ENCODE measurements around the gene SIK1. TPM values are rescaled to one million over a fixed set of nuclear protein-coding genes. Genes with fewer than 3 reads are reported as not detected.
"Not testable (repeated sequence)": the region's sequence is repeated elsewhere in the genome, so short reads cannot be mapped to it uniquely, and the experiment has no call there.

Gene SIK1
- total RNA-seq = 10 to 100 TPM in 1 of 2 donors, under 1 TPM in 1; 0.14 to 17.3 TPM

- H3K36me3 ChIP-seq; H3K9me3 ChIP-seq; intact Hi-C loops (cut with DNase I); H3K4me1 ChIP-seq (replicated peaks); DNase-seq (ENCODE audit: low spot score); H3K27ac ChIP-seq; H3K4me3 ChIP-seq; H3K27me3 ChIP-seq (replicated peaks; ENCODE audit: insufficient read depth): not testable (repeated sequence)
- no CpG with 5 or more reads among the region's 120 CpGs for WGBS
These were observed at the start of gene SIK1 for GRCh38 chr21:43426404-43427241. TSS of gene SIK1 (minus strand) at chr21:43427131. CDS start at chr21:43426178, 953 bp downstream.

GRCh38 chr21:43471597-43472242 lies 44.8 kb upstream of the SIK1 start:
- H3K4me1 ChIP-seq (replicated peaks); H3K36me3 ChIP-seq; H3K9me3 ChIP-seq; H3K27ac ChIP-seq; H3K4me3 ChIP-seq; DNase-seq (ENCODE audit: low spot score); H3K27me3 ChIP-seq (replicated peaks; ENCODE audit: insufficient read depth); intact Hi-C loops (cut with DNase I): not testable (repeated sequence)
- WGBS = no CpG with 5 or more reads among the region's 16 CpGs

- H3K4me1 ChIP-seq (replicated peaks); H3K36me3 ChIP-seq; DNase-seq (ENCODE audit: low spot score); H3K27ac ChIP-seq; H3K4me3 ChIP-seq; H3K27me3 ChIP-seq (replicated peaks; ENCODE audit: insufficient read depth); intact Hi-C loops (cut with DNase I); H3K9me3 ChIP-seq: not testable (repeated sequence)
- no CpG with 5 or more reads among the region's 31 CpGs for WGBS
These were observed 43.0 kb upstream of the SIK1 start for GRCh38 chr21:43469719-43470458.

- 27% methylated on average over 1 of the region's 1 CpG for WGBS
These were observed 40.9 kb upstream of the SIK1 start for GRCh38 chr21:43467785-43468184.

GRCh38 chr21:43465159-43465558 lies 38.2 kb upstream of the SIK1 start:
- H3K4me1 ChIP-seq (replicated peaks); H3K27me3 ChIP-seq (replicated peaks; ENCODE audit: insufficient read depth); DNase-seq (ENCODE audit: low spot score); H3K36me3 ChIP-seq; intact Hi-C loops (cut with DNase I); H3K9me3 ChIP-seq; H3K4me3 ChIP-seq; H3K27ac ChIP-seq: not testable (repeated sequence)
- WGBS = no CpG with 5 or more reads among the region's 5 CpGs

More at GRCh38 chr21:43467785-43468184, 40.9 kb upstream of the SIK1 start:
- Histone ChIP-seq H3K4me3 (no peak overlapping the region), H3K36me3 (no peaks in the 10 kb centered on the region), H3K9me3 (no peaks in the 10 kb centered on the region), H3K27me3 (replicated peaks; ENCODE audit: insufficient read depth) (no peaks in the 10 kb centered on the region), H3K4me1 (replicated peaks) (no peaks in the 10 kb centered on the region), H3K27ac (no peak overlapping the region)
- intact Hi-C loops (cut with DNase I) = no loop called here
- no peak for TF ChIP-seq POLR2AphosphoS5 (IDR thresholded peaks at IDR 0.05)
- TF ChIP-seq POLR2A (IDR thresholded peaks at IDR 0.05) = no peak
- TF ChIP-seq CTCF (IDR thresholded peaks at IDR 0.05) = no peak
- DNase-seq (ENCODE audit: low spot score) = no peak

- H3K9me3 ChIP-seq; H3K4me3 ChIP-seq; intact Hi-C loops (cut with DNase I); H3K27me3 ChIP-seq (replicated peaks; ENCODE audit: insufficient read depth); H3K27ac ChIP-seq; H3K36me3 ChIP-seq; H3K4me1 ChIP-seq (replicated peaks); DNase-seq (ENCODE audit: low spot score): not testable (repeated sequence)
- 25% methylated on average over 3 of the region's 20 CpGs for WGBS
These were observed 36.7 kb upstream of the SIK1 start for GRCh38 chr21:43463498-43464261.

GRCh38 chr21:43462932-43463331 lies 36.0 kb upstream of the SIK1 start:
- H3K27me3 ChIP-seq (replicated peaks; ENCODE audit: insufficient read depth); H3K9me3 ChIP-seq; H3K4me3 ChIP-seq; H3K27ac ChIP-seq; DNase-seq (ENCODE audit: low spot score); H3K4me1 ChIP-seq (replicated peaks); H3K36me3 ChIP-seq; intact Hi-C loops (cut with DNase I): not testable (repeated sequence)
- no CpG with 5 or more reads among the region's 17 CpGs for WGBS

GRCh38 chr21:43460475-43460874 lies 33.5 kb upstream of the SIK1 start:
- no CpG with 5 or more reads among the region's 13 CpGs for WGBS
- intact Hi-C loops (cut with DNase I); H3K4me3 ChIP-seq; DNase-seq (ENCODE audit: low spot score); H3K36me3 ChIP-seq; H3K27me3 ChIP-seq (replicated peaks; ENCODE audit: insufficient read depth); H3K4me1 ChIP-seq (replicated peaks); H3K27ac ChIP-seq; H3K9me3 ChIP-seq: not testable (repeated sequence)

GRCh38 chr21:43458995-43459394 lies 32.1 kb upstream of the SIK1 start:
- DNase-seq (ENCODE audit: low spot score); H3K27me3 ChIP-seq (replicated peaks; ENCODE audit: insufficient read depth); H3K4me1 ChIP-seq (replicated peaks); H3K9me3 ChIP-seq; H3K4me3 ChIP-seq; intact Hi-C loops (cut with DNase I); H3K36me3 ChIP-seq; H3K27ac ChIP-seq: not testable (repeated sequence)
- 84% methylated on average over 7 of the region's 12 CpGs for WGBS

GRCh38 chr21:43456616-43457314 lies 29.8 kb upstream of the SIK1 start:
- no CpG with 5 or more reads among the region's 33 CpGs for WGBS
- H3K9me3 ChIP-seq; H3K4me3 ChIP-seq; DNase-seq (ENCODE audit: low spot score); H3K4me1 ChIP-seq (replicated peaks); H3K27ac ChIP-seq; intact Hi-C loops (cut with DNase I); H3K36me3 ChIP-seq; H3K27me3 ChIP-seq (replicated peaks; ENCODE audit: insufficient read depth): not testable (repeated sequence)

All from prostate gland (tissue), 2 donors.